NCI-H69 (cell line): ENCODE results near the gene LIX1L.

Experiments
- DNase-seq: peaks from one replicate; lab custom pipeline; 2025; lab: John Stamatoyannopoulos, UW

Gene LIX1L

GRCh38 chr1:145957443-145958319 lies at the start of gene LIX1L:
LIX1L (minus strand) TSS chr1:145958017; CDS start chr1:145957927, 90 bp downstream.
- peak; percentile 99 for DNase-seq

- DNase-seq, result no peak
These were observed 43.9 kb upstream of the LIX1L start for GRCh38 chr1:146001709-146002108.

DNA sequence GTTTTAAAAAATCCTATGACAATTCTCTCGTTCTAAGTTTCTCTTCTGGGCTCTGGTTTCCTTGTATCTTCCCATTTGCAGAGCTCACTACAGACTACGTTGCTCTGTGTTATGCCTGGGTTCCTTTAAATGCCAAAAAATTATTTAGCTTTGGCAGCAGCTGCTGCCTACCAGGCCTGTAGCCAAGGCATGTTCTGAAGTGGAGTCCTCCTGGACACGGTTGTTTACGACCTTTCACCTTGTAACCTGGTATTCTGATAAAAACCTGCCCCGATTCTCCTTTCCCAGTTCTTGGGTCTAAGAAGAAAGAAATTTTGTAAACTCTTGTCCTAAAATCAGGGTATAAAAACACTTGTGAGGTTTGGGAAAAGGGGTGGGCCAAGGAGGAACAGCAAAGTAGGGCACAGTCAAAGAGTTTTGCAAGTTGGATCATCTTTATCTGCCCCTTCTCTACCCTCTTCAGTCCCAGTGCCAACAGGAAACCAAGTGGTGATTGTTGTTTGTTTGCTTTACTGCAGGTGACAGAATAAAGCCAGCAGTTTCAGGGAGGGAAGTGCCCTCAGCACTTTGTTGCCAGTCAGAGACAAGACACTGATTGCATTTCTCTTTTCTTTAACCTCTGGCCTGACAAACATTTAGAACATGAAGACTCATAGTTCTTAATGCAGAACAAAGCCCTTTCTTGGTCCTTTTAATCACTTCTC lies 41.7 kb upstream of the LIX1L start:
- peak; percentile 68 for DNase-seq

DNA sequence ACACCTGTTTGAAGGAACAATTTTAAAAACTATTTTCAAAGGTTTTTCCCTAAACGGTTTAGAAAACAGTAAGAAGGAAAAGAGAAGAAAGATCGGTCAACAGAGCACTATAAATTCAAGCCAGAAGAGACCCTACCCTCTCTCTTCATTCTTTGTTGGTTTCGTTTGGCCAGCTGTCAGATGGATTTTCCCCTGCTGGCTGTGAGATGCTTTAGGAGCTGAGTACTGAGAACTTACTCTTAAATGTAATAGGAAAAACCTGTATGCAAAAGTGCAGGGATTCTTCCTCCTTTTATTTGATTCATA lies 39.9 kb upstream of the LIX1L start:
- DNase-seq, result peak; percentile 60

DNA sequence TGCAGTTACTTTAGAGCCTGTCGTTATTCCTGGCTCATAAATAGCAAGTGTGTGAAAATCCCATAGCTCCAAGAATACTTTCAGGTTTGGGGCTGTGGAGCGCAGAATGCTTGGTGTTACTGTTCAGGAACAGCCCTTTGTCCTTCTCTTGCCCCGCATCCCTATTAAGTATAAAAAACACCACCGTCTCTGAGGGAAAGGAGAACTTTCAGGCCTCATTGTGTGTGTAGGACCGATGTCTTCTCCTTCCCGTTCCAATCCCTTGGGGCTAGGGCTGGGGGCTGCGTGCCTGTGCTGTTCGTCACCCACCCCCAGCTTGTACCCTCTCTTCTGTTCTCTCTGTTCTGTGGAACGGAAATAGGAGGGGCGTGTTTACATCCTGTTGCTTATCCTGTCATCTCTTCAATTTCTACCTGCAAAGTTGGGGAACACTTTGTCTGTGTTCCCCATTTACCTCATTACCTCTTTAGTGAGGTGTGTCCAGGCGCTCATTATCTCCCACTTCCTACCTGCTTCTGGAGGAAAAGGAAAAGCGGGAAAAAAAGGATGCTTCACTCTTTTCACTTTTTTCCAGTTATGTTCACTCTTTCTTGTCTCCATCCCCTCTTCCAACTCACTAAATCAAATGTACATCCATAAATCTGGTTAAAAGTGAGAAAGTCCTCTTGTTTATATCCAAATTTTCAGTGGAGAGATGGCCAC lies 39.4 kb upstream of the LIX1L start:
- DNase-seq, result peak; percentile 70

GRCh38 chr1:145996433-145997015 lies 38.7 kb upstream of the LIX1L start, which contains the start of gene TXNIP:
TXNIP (minus strand) TSS chr1:145996579; CDS start chr1:145996266, 313 bp downstream.
- peak; percentile 99 for DNase-seq

DNA sequence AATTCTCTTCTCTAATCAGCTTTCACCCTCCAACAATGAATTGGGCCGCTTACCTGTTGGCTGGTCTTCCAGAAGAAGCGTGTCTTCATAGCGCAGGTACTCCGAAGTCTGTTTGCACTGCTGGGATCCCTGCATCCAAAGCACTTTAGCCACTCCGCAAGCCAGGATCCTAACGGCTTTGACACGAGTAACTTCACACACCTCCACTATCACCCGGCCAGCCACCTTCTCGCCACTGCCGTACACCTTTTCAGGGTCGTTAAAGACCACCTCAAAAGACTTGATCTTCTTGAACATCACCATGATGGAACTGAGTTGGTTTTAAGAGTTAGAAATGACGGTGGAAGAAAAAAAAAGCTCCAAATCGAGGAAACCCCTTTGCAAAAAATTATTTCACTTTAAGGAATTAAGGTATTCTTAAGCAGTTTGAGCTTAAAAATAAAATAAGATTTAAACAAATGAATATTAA lies 38.2 kb upstream of the LIX1L start:
- DNase-seq, result peak; percentile 71

DNA sequence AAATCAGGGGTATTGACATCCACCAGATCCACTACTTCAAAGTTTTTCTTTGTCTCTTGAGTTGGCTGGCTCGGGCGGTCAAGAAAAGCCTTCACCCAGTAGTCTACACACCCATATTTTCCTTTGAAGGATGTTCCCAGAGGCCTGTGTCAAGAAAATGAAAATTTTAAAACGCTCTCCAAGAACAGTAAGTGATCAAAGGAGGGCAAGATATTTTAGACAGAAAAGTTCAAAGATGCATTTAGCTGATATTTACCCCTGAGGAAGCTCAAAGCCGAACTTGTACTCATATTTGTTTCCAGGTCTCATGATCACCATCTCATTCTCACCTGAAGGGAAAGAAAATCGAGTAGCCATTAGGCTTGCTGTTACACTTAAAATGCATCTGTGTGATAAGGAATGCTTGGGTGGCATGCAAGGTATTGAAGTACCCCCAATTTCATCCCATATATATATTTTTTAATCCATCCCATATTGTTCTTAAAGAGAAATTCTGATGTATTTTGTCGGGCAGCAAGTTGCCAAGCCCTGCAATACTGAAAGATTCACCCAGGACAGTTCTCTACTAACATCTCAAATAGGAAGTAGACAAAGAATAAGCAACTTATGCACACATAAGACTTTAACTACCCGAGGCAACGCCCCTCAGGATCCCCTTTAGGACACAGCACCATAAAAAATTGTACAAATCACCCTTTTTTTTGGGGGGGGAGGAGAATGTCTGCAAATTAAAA lies 37.5 kb upstream of the LIX1L start:
- DNase-seq, result peak; percentile 36

DNA sequence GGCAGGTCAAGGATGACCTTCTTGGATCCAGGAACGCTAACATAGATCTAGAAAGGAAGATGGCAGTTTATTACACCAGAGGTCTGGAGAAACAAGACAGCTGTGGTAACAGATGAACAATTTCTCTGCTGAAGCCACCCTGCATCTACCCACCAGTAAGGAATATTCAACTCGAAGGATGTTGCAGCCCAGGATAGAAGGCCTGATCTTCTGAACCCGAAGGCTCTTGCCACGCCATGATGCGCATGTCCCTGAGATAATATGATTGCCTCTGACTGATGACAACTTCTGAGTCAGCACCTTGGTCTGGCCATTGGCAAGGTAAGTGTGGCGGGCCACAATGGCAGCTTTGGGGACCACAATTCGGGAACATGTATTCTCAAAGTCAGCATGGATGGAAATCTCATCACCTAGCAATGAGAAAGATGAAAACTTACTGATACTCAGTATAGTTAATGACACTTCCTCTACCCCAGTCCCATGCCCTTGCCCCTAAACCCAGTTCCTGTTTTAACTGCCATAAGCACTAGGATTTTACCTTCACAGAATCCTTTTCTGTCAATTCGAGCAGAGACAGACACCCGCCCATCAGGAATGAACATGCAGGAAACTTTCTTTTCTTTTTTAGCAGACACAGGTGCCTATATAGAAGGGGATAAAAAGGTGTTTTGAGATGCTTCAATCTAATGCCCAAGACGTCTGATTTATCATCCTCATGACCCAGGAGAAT lies 36.7 kb upstream of the LIX1L start:
- DNase-seq, result no peak

DNA sequence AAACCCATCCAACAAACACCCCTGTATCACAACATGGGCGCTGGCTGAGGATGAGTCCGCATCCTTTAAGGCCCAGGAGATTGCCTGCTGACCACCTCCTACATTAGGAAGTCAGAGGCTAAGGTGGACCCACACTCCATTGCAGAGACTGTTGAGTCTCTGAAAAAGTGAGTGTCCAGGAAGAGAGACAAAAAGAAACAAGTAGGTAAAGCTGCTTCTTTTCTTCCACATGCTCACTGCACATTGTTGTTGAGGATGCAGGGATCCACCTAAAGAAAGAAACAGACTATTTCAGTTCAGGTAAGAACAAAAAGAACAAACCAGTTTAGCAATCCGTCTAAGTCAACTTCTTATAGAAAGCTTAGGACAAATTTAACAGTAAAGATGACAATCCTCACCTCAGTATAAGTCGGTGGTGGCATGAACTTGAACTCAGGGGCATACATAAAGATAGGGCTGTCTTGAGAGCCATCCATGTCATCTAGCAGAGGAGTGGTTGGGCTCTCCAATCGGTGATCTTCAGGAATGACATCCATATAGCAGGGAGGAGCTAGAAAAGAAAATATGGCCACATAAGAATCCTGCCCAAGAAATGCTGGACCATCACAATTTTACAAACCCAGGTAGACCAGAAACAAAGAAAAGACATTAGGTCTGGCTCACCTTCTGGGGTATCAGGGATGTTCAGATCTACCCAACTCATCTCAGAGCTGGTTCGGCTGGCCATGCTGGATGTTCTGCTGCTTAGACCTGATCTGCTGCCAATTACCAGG lies 36.0 kb upstream of the LIX1L start:
- no peak for DNase-seq

GRCh38 chr1:145992958-145993617 lies 35.3 kb upstream of the LIX1L start:
- no peak for DNase-seq

GRCh38 chr1:145992502-145992936 lies 34.7 kb upstream of the LIX1L start:
- DNase-seq, result no peak

GRCh38 chr1:145991735-145992412 lies 34.1 kb upstream of the LIX1L start:
- no peak for DNase-seq

DNA sequence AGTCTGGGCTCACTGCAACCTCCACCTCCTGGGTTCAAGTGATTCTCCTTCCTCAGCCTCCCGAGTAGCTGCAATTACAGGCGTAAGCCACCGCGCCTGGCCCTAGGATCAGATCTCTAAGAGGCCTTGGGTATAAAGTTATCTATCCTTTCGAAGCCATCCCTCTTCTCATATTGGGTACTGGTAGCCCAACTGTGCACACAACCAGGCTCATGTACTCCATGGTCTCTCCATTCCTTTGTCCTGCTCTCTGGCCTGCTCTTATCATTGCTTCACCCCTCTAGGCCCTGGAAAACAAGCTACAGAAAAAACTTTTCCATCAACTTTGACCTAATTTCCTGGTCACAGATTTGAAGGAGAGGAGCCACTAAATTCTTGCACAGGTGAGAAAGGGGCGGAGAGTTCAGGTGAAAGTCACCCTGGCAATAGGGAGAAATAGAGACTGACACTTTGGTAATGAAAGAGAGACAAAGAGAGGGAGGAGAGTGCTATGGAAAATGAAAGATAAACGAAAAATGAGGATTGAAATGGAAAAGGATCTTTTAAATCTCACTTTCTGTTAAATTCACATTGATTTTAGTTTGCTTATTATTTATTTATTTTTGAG lies 32.5 kb upstream of the LIX1L start:
- DNase-seq, result peak; percentile 31

GRCh38 chr1:145988773-145989172 lies 31.0 kb upstream of the LIX1L start:
- no peak for DNase-seq

DNA sequence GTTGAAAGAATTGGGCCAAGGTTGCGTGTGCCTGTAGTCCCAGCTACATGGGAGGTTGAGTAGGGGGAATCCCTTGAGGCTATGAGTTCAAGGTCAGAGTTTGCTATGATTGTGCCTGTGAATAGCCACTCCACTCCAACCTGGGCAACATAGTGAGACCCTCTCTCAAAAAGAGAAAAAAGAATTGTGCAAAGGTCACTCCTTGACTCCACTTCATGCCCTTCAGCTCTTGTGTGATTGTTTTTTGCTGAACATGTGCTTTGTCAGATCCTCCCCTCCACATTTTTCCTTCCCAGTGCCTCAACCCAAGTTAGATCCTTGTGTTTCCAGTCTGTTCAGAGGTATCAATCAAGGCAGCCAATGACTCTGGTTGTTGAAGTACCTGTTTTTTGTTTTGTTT lies 30.1 kb upstream of the LIX1L start:
- DNase-seq, result no peak

DNA sequence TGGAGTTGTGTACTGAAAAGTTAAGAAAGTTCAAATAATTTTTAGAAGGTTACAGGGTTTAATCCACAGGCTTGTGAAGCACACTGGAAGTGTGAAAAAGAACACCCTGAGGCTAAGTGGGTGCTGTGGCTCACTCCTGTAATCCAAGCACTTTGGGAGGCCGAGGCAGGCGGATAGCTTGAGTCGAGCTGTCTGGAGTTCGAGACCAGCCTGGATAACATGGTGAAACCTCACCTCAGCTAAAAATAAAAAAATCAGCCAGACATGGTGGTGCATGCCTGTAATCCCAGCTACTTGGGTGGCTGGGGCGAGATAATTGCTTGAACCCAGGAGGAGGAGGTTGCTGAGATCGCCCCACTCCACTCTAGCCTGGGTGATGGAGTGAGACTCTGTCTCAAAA lies 28.7 kb upstream of the LIX1L start:
- no peak for DNase-seq
